ENCODE measurements around the gene LMO4.

- TF ChIP-seq, protein P1, sequence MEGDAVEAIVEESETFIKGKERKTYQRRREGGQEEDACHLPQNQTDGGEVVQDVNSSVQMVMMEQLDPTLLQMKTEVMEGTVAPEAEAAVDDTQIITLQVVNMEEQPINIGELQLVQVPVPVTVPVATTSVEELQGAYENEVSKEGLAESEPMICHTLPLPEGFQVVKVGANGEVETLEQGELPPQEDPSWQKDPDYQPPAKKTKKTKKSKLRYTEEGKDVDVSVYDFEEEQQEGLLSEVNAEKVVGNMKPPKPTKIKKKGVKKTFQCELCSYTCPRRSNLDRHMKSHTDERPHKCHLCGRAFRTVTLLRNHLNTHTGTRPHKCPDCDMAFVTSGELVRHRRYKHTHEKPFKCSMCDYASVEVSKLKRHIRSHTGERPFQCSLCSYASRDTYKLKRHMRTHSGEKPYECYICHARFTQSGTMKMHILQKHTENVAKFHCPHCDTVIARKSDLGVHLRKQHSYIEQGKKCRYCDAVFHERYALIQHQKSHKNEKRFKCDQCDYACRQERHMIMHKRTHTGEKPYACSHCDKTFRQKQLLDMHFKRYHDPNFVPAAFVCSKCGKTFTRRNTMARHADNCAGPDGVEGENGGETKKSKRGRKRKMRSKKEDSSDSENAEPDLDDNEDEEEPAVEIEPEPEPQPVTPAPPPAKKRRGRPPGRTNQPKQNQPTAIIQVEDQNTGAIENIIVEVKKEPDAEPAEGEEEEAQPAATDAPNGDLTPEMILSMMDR (IDR thresholded peaks at IDR 0.05; ENCODE audit: low read length): no peak
- TF ChIP-seq EZH2 (optimal IDR thresholded peaks at IDR 0.05; ENCODE audit: low read depth, low read length) (no peak), EZH2phosphoT487 (IDR thresholded peaks at IDR 0.05; ENCODE audit: low read length) (no peak)
Measured at GRCh38 chr1:87330885-87331364, 2.2 kb downstream of the LMO4 start.

All from MM.1S (cell line).